ENCODE data around the gene SCYGR6.
"Not testable (repeated sequence)": the region's sequence is repeated elsewhere in the genome, so short reads cannot be mapped to it uniquely, and the experiment has no call there.

SCYGR6 gene, protein sequence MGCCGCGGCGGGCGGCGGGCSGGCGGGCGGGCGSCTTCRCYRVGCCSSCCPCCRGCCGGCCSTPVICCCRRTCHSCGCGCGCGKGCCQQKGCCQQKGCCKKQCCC

DNA sequence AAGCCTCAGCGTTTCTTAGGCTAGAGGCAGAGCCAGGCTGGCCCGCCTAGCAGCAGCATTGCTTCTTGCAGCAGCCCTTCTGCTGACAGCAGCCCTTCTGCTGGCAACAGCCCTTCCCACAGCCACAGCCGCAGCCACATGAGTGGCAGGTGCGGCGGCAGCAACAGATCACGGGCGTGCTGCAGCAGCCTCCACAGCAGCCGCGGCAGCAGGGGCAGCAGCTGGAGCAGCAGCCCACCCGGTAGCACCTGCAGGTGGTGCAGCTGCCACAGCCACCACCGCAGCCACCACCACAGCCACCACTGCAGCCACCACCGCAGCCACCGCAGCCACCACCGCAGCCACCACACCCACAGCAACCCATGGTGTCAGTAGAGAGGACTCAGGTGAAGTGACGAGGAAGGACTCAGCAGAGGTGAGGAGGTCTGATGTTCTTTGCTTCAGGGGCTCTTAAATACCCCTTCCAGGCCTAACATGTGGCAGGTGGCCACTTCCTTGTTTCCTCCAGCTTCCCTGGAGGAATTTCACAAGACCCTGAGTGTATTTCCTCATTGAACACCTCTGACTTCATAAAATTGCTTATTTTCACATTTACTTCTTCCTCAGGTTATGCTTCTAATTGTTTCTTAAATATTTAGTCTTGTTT lies at the start of gene SCYGR6:
Gene SCYGR6 (minus strand): TSS at position 364 of the 646 bp plus-strand sequence. CDS start 0 bp downstream, at position 364.
- no peak for DNase-seq

DNA sequence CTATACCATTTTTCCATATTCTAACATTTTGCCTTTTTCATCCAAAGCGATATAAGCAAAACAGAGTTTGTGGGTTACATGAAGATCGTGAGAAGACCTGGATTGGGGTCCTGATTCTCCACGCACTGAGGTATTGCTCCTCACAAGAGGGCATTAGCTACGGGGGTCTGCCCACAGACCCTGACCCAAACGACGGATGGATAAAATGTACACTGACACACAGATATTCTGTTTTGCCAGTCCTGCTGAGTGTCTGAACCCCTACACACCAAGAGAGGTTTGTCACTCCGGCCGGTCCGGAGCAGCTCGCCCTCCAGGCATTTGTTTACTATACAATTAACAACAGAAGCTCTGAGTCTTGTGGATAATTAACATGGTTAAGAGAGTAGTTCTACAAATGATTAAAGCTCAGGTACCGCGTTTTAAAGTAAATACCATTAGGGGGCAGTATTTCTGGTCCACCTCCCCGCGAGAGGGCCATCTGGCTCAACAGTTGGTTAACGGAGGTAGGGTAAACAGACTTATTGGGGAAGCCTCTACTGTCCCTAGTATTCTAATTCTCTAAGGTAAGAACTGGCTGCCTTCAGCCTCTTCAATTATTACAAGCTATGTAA lies 49.6 kb upstream of the SCYGR6 start:
- DNase-seq = peak; percentile 34

DNA sequence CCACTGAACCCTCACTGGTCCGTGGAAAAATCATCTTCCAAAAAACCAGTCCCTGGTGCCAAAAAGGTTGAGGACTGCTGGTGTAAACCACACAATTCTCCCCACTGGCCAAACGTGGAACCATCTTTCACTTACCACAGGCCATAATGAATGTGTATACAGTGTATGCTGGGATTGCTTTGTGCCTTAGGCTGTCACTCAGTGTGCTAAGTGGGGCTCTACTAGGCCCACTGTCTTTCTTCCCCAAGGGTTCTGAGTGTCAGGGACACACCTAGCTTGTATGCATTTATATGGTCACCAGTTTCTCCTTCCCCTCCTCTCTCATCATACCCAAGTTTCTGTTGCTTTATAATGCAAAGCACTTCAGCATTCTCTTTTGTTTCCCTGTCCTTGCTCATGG lies 48.4 kb upstream of the SCYGR6 start:
- no peak for DNase-seq

DNA sequence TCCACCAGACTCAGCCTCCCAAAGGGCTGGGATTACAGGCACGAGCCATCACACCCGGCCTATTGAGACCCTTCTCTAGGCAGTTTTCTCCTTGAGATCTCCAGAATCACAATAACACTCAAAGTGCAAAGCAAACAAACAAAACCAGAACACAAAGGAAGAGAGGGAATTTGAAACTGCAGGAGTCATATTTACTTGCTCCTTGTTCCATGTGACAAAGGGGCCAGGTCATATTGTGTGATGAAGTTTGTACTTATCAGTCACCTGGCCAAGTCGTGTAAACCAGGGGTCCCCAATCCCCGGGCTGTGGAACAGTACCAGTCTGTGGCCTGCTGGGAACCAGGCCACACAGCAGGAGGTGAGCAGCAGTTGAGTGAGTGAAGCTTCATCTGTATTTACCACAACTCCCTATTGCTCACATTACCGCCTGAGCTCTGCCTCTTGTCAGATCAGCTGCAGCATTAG lies 47.7 kb upstream of the SCYGR6 start:
- DNase-seq = no peak

DNA sequence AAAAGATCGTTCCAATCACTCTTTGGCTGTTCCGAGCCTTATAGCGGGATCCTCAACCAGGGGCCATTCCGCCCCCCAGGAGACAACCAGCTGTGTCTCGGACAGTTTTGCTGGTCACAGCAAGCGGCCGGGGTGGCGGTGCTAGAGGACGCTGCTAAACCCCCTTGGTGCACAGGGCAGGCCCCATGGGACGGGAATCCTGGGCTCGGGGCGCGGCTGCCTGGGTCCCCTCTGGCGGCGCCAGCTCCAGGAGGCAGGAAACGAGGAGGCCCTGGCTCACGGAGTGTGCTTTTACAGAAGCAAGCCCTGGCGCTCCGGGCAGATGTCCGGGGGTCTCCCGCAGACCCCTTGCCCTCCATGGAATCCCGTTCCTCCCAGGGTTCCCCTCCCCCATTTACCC lies 43.3 kb upstream of the SCYGR6 start:
- DNase-seq = no peak

DNA sequence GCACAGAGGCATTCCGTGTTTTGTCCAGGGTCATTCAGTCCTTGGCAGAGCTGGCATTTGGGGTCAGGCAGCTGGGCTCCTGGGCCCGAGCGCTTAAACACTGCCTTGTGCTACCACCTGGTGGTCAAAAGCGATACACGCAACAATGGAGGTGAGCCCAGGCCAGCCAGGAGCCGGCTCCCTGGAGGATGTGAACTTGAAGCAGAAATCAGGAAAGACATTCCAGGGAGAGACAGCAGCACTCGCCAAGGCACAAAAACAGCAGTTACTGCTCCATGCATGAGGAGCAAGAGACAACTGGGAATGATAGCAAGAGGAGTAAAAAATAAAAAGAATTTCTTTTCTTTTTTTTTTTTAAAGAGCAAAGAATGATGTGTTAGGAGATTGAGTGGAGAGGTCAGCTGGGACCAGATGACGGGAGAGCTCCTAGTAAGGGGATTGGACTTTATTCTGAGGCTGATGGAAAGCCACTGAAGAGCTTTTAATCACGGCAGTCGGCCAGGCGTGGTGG lies 41.9 kb upstream of the SCYGR6 start:
- peak; percentile 71 for DNase-seq

DNA sequence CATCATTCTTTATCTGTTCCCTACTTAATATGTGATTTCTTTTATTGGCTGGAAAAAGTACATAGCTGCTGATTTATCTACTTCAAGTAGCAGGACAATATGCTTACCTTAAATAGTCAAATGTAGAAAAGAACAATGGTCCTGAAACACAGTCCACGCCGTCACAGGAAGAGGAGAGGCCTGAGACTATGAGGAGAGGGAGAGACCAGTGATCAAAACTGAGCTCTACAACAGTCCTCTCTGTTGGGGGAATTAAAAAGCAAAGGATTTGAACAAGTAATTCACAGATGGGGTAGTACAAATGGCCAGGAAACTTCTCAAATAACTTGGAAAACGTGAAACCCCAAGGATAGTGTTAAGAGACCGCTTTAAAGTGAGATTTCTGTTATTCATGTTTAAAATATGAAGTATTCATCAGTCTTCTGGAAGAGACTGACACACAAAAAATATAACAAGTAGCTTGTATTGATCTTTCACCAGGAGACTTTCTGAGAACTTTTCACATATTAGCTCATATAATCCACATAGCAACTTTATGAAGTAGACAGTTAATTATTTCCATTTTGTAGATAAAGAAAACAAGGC lies 41.3 kb upstream of the SCYGR6 start:
- DNase-seq = no peak

DNA sequence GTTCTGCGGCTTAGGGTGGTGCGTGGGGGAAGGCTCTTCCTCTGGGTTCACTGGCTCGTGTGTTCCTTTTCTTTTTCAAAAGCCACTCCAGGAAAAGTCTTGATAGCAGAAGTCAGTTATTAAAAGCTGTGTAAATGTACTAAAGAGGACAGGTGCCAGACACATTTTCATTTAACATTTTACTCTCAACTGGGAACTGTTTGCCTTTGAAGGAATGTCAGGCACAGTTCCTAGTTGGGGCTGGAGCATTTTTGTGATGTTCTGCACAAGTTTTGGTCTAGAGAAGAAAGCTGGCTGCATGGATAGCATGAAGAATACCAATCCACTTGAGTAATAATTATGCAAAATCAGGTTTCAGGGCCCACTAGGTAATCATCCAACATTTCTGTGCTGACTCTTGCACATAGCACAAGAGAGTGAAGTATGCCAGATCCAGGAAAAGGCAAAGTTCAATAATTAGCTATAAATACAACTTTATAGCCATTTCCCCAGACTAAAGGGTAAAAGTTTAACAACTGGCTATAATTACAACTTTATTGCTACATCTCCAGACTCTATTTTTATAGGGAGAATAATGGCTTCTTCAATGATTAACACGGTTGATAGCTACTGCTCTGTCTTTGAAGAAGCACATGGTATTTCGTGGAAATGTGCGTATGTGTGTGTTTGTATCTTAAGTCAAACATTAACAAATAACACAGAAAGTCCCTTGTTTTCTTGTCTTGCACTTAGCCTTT lies 37.4 kb upstream of the SCYGR6 start:
- DNase-seq = no peak

DNA sequence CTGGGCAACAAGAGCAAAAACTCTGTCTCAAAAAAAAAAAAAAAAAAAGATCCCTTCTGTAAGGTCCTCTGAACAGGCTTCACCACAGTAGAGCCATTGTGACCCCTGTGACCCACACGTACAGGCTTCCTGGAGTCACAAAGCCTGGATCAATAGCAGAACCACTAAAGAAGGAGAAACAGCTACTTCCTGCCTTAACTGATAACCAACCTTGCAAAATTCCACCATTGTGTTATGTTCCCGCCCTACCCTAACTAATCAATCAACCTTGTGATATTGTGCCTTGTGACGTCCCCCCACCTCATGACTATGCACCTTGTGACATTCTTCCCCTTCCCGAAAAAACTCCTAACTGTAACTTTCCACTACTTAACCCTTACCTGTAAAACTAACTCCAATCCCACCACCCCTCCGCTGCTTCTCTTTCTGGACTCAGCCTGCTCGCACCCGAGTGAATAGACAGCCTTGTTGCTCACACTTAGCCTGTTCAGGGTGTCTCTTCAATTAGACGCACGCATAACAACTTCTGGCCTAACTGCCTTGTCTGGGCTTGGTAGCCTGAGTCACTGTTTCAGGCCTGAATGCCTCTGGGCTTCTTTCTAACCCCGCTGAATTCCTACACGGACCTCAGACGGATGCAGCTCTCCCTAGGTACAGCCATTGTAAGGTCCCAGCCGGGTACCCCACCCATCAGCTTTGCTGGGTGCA lies 35.0 kb upstream of the SCYGR6 start:
- no peak for DNase-seq

DNA sequence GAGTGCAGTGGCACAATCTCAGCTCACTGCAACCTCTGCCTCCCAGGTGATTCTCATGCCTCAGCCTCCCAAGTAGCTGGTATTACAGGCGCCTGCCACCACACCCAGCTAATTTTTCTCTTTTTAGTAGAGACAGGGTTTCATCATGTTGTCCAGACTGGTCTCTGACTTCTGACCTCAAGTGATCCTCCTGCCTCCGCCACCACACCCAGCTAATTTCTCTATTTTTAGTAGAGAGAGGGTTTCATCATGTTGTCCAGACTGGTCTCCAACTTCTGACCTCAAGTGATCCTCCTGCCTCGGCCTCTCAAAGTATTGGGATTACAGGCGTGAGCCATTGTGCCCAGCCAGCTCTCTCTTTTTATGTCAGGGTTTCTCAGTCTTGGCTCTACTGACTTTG lies 31.7 kb upstream of the SCYGR6 start:
- DNase-seq = not testable (repeated sequence)

DNA sequence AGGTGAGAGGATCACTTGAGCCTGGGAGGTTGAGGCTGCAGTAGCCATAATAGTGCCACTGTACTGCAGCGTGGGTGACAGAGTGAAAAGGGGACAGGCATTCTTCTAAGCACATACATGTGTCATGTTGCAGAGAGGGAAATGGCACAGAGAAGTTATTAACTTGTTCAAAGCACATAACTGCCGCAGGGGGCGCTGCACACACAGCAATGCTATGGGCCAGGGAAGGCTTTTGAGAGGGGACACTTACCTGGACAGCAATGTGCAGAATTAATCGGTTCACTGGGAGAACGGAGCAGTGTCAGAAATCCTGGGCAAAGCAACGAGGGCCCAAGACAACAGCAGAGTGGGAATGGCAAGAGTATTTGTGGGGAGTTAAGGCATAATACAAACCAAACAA lies 23.5 kb upstream of the SCYGR6 start:
- DNase-seq = no peak

DNA sequence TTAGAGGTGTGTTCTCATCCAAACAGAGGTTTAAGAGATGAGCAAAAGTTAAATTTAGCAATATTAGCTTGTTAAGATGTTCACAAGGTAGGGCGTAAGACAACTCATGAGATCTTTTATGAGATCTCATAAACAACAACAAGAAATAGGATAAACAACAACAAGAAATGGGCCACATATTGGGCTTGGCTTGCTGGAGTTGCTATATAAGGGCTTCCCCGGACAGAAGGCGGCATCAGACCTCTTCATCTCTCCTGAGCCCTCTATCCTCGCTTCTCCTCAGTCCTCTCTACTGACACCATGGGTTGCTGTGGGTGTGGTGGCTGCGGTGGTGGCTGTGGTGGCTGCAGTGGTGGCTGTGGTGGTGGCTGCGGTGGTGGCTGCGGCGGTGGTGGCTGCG lies 21.0 kb upstream of the SCYGR6 start, which contains the start of gene SCYGR8:
Gene SCYGR8 (plus strand): TSS at position 301 of the 400 bp plus-strand sequence. CDS start 0 bp downstream, at position 301.
- DNase-seq = no peak

DNA sequence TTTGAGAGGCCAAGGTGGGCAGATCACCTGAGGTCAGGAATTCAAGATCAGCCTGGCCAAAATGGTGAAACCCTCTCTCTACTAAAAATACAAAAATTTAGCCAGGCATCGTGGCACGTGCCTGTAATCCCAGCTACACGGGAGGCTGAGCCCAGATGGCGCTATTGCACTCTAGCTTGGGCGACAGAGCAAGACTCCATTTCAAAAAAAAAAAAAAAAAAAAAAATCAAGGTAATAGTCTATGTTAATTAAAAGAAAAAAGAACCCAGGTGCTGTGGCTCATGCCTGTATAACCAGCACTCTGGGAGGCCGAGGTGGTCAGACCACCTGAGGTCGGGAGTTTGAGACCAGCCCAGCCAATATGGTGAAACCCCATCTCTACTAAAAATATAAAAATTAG lies 16.1 kb upstream of the SCYGR6 start:
- peak; percentile 23 for DNase-seq

DNA sequence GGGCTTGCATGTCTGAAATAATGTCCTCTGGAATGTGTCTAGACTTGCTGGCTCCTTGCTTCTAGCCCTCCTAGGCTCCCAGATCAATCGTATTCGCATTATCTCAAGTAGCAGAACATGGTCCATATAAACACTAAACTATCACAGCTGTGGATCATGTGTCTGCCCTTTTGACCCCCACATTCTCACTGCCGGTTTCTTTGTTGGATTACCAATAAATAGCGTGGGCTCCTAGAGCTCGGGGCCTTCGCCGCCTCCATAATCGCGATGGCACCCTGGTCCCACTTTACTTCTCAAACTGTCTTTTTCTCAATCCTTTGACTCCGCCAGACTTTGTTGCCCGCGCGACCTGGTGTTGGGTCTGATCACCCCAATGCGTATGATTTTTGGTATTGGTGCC lies 14.8 kb upstream of the SCYGR6 start:
- no peak for DNase-seq

DNA sequence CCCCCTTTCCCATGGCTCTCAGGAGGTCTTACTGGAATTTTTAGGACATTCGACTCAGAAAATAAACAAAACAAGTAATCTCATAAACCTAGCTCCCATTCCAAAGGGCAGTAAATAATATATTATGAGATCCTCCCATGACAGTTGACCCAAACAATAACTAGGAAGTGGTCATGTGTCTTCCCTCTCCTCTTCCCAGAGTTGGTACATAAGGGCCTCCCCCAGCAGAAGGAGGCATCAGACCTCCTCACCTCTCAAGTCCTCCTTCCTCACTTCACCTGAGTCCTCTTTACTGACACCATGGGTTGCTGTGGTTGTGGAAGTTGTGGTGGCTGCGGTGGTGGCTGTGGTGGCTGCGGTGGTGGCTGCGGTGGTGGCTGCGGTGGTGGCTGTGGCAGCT lies 3.5 kb upstream of the SCYGR6 start, which contains the start of gene SCYGR7:
Gene SCYGR7 (plus strand): TSS at position 301 of the 400 bp plus-strand sequence. CDS start 0 bp downstream, at position 301.
- no peak for DNase-seq

DNA sequence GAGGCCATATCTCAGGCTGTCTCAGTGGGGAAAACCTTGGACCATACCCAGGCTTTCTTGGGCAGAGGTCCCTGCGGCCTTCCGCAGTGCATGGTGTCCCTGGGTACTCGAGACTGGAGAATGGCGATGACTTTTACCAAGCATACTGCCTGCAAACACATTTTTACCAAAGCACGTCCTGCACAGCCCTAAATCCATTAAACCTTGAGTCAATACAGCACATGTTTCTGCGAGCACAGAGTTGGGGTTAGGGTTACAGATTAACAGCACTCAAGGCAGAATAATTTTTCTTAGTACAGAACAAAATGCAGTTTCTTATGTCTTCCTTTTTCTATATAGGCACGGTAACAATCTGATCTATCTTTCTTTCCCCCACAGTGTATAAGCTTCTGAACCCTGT lies 1.7 kb downstream of the SCYGR6 start:
- DNase-seq = not testable (repeated sequence)

DNA sequence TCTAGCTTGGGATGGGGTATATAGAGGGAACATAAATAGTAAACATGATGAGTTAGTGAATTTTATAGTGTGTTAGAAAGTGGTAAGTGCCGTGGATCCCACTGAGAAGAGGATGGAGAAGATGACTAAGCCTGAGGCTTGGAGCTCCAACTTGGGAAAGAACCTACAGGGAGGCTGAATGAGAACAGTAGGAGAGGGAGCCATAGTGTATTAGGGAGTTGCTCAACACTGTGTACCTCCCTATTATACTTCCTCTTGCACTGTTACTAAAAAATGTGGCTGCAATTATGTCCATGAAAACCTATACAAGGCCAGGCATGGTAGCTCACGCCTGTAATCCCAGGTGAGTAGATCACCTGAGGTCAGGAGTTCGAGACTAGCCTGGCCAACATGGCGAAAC lies 3.9 kb downstream of the SCYGR6 start:
- DNase-seq = no peak

DNA sequence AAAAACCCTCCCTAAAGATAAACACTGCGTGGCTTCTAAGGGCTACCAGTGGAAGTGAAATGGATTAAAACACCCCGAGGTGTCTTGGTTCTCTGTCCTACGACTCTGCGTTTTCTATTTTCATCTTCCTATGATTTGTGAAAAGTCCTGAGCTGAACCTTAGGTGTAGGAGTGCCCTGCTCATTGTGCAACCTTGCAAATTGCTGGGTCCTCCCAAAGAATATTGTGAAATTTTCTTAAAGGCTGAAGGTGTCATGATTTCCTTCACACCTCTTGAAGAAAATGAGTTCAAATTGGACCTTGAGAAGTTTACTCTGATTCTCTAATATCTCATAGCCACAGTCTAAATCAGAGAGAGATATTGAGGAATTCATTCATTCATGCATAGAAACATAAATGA lies 4.9 kb downstream of the SCYGR6 start:
- no peak for DNase-seq

DNA sequence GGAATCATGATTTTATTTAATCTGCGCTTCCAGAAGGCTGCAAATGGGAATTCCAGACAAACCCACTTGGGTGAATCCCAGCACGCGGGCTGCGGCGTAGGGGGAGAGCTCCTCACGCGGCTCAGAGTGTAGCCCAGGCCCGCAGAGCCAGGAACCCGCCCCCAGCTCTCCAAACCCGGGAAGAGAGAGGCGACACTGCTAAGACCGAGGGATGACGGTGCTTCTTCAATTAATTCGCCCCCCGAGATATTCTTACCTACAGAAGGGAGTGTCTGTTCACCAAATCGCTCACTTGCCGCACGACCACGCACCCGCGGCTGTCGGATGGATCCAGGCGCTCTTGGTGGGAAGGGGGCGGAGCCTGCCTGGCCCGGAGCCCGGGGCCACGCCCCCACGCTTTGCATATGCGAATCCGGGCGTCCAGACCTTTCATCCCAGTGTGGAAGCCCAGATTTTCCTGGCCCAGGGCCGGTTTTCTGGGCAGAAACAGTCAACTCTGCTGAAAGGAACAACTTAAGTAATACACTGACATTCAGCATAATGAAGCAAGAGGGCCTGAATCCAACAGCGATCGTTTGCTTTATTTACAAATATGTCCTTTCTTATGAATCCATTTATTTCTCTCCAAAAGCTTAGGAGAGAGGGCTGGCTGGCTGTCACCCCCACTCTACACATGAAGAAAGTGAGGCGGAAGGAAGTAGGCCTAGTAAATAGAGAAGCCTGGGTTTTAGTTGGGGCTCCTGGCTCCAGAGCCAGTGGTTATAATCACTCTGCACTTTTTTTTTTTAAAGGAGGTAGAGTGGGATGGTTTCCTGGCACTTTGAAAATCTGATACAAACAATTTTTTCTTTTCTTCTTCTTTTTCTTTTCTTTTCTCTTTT lies 6.6 kb downstream of the SCYGR6 start, which contains the start of gene SLC19A3:
Gene SLC19A3 (minus strand): TSS at position 342 of the 881 bp plus-strand sequence. CDS start 15,710 bp downstream, outside the sequence.
- DNase-seq = peak; percentile 3

DNA sequence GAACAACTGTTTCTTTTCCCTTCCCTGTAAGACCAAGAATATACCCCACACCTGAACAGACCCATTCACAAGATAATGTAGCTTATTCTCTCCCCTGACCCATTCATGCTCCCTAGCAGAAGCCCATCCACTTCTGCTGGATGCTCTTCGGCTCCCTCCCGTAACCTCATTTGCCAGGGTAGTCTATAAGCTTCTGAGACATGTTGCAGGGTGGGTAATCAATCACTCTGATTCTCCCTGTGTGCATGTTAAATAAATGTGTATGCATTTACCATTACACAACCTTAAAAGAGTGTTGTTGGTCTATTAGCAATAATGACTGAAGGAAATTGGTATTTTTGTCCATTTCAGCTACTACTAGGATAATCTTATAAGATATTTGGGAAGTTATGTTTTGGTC lies 8.1 kb downstream of the SCYGR6 start:
- DNase-seq = no peak

DNA sequence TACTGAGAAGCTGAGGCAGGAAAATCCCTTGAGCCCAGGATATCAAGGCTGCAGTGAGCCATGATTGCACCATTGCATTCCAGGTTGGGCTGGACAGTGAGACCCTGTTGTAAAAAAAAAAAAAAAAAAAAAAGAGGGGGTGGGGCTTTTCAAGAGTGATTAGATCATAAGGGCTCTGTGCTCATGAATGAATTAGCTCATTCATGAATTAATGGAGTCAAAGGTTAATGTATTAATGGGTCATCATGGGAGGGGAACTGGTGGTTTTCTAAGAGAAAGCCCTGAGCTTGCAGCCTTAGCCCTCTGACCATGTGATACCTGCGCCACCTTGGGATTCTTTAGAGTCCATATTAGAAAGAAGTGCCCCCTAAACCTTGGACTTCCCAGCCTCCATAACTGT lies 11.3 kb downstream of the SCYGR6 start:
- no peak for DNase-seq
